Measurements from ENCODE around the gene PTPRT. TPM values are rescaled to one million over a fixed set of nuclear protein-coding genes. Genes with fewer than 3 reads are reported as not detected.

Gene PTPRT
- total and polyA plus RNA-seq, 11 donors, result 0.04 to 2.5 (median 0.25) TPM; not detected in 2

- Histone ChIP-seq H3K27me3 (no peaks in the 10 kb centered on the region), H3K9me3 (peaks cover 0 to 12% (median 0%) of the 10 kb centered on the region in 12 donors), H3K4me1 (no peaks in the 10 kb centered on the region), H3K27ac (no peak overlapping the region), H3K36me3 (no peaks in the 10 kb centered on the region), H3K4me3 (no peak overlapping the region)
- TF ChIP-seq POLR2A (IDR thresholded peaks at IDR 0.05) (no peak), CTCF (IDR thresholded peaks at IDR 0.05) (no peak)
- ATAC-seq, result no peak
- 72 to 77% (median 74%) methylated on average over 4 of the region's 4 CpGs for WGBS, 4 donors
- intact Hi-C loops (cut with DNase I), result no loop called here
- no peak for DNase-seq
These were observed 579.6 kb downstream of the PTPRT start for GRCh38 chr20:42610070-42610469.

- no peak for DNase-seq
- intact Hi-C loops (cut with DNase I), result no loop called here
- H3K27me3 ChIP-seq, result no peaks in the 10 kb centered on the region
- peaks cover 0 to 12% (median 0%) of the 10 kb centered on the region in 12 donors for H3K9me3 ChIP-seq
- TF ChIP-seq POLR2A (IDR thresholded peaks at IDR 0.05) (no peak), CTCF (IDR thresholded peaks at IDR 0.05) (no peak)
- ATAC-seq, result no peak
- H3K27ac ChIP-seq, result no peak overlapping the region
- no peaks in the 10 kb centered on the region for H3K4me1 ChIP-seq
- H3K36me3 ChIP-seq, result no peaks in the 10 kb centered on the region
- WGBS, 4 donors, result 67 to 76% (median 71%) methylated on average over 4 of the region's 4 CpGs
- H3K4me3 ChIP-seq, result no peak overlapping the region
These were observed 580.1 kb downstream of the PTPRT start for GRCh38 chr20:42609618-42610017.

GRCh38 chr20:42604998-42605956 lies 584.4 kb downstream of the PTPRT start:
- Histone ChIP-seq H3K27me3 (no peaks in the 10 kb centered on the region), H3K36me3 (no peaks in the 10 kb centered on the region), H3K9me3 (no peaks in the 10 kb centered on the region), H3K4me3 (no peak overlapping the region), H3K4me1 (no peaks in the 10 kb centered on the region), H3K27ac (no peak overlapping the region)
- intact Hi-C loops (cut with DNase I), result no loop called here
- ATAC-seq (no peak), DNase-seq (no peak)
- TF ChIP-seq CTCF (IDR thresholded peaks at IDR 0.05), result no peak
- WGBS, 4 donors, result 55 to 59% (median 58%) methylated on average over 13 of the region's 13 CpGs

DNA sequence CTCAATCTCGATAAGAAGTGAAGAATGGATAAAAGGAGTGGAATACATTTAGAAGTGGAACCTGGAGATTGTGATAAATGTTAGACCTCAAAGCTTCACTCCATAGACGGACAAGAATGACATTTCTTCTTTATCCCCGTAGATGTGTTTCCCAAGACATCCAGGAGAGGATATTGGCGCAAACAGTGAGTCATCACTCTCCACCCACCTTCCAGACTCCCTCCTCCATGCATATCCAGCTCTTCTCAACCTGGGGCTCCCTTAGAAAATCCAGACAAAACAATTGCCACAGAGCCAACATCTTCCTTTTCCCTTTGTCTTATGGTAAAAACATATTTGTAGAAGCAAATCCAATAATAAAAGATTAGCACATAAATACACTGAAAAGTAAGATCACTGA lies 586.1 kb downstream of the PTPRT start:
- Histone ChIP-seq H3K4me1 (no peaks in the 10 kb centered on the region), H3K9me3 (no peaks in the 10 kb centered on the region), H3K4me3 (no peak overlapping the region), H3K27me3 (no peaks in the 10 kb centered on the region), H3K27ac (no peak overlapping the region), H3K36me3 (no peaks in the 10 kb centered on the region)
- WGBS, 4 donors, result 73 to 80% (median 76%) methylated on average over 4 of the region's 4 CpGs
- no peak for DNase-seq
- TF ChIP-seq CTCF (IDR thresholded peaks at IDR 0.05) (no peak), POLR2A (IDR thresholded peaks at IDR 0.05) (no peak)
- no peak for ATAC-seq
- intact Hi-C loops (cut with DNase I), result no loop called here
